ENCODE measurements around the gene ARHGAP28.

ARHGAP28 gene

DNA sequence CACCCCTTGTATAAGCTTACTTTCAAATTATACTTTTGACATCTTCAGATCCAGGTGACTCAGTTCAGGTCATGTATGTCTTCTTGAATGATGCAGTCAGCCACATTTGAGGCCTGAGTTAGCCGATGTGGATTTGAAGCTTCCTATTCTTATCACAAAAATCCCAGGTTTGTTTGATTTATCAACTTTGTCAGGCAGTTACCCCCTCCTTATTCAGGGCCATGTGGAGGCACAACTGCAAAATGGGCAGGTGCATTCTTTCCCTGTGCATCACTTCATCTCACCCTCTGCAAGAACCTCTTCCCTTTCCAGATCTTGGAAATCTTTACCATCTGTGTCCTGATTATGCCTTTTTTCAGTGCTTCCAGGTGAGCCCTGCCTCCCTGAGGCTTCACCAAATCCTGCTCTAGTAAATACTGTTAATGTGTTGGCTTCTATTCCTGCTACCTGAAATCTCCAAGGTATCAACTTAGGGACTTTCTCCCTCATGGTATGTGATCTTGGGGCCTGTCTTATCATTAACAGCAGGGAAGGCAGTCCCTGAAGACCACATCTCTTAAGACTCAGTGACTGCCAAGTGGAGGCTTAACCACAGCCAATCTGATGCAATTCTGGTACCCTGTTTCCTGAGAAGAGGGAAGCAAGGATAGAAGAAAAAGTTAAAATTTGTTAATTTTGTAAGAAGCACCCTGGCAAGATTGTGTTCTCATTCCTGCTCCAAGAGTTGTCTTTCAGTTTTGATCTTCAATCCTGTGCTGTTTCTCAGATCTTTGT lies 9.4 kb upstream of the ARHGAP28 start:
- no peaks in the 10 kb centered on the region for H3K27me3 ChIP-seq (replicated peaks; ENCODE audit: control insufficient read depth, insufficient read depth, low read length)
- no peak overlapping the region for H3K4me3 ChIP-seq (replicated peaks; ENCODE audit: low read depth, low read length)
- H3K36me3 ChIP-seq (ENCODE audit: control insufficient read depth, insufficient read depth, low read length), result no peaks in the 10 kb centered on the region
- TF ChIP-seq CTCF (IDR thresholded peaks at IDR 0.05; ENCODE audit: insufficient read depth, low read length, poor library complexity, severe bottlenecking), result no peak
- no peak for DNase-seq (ENCODE audit: extremely low read depth, insufficient read length)

DNA sequence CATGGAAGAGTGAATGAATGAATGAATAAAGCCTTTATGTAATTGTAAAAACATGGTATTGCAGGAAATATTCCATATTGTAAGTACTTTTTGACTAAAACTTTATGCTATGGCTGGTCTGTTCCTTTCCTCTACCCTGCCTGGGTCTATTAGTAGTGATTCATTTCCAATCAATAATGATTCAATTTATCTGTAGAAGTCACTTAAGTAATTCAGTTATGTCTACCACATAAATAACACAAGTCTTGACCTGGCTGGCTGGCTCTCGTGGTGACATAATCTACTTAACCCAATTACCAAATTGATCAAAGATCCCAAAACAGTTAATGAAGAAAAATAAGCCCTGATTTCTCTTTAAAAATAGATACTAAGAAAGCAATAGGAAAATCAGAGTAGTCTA lies 7.8 kb upstream of the ARHGAP28 start:
- TF ChIP-seq CTCF (IDR thresholded peaks at IDR 0.05; ENCODE audit: insufficient read depth, low read length, poor library complexity, severe bottlenecking), result no peak
- no peak for DNase-seq (ENCODE audit: extremely low read depth, insufficient read length)
- no peaks in the 10 kb centered on the region for H3K27me3 ChIP-seq (replicated peaks; ENCODE audit: control insufficient read depth, insufficient read depth, low read length)
- no peaks in the 10 kb centered on the region for H3K36me3 ChIP-seq (ENCODE audit: control insufficient read depth, insufficient read depth, low read length)
- H3K4me3 ChIP-seq (replicated peaks; ENCODE audit: low read depth, low read length), result no peak overlapping the region

DNA sequence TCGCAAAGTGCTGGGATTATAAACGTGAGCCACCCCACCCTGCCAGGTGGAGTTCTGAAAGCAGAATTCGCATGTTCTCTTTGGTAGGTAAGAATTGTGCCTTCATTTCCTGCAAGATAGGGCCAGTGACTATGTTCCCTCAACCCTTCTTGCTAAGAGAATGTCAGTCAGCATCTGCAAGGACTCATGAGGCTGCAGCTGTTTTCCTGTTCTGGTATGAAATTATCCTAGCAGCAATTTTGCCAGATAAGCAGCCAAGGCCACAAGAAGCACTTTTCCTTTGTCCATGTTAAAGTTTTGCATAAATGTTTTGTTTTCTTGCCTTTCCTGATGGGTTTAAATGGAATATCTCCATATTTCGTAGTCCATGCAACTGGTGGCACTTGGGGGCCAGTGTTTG lies 6.8 kb upstream of the ARHGAP28 start:
- TF ChIP-seq CTCF (IDR thresholded peaks at IDR 0.05; ENCODE audit: insufficient read depth, low read length, poor library complexity, severe bottlenecking), result no peak
- H3K27me3 ChIP-seq (replicated peaks; ENCODE audit: control insufficient read depth, insufficient read depth, low read length), result no peaks in the 10 kb centered on the region
- no peak for DNase-seq (ENCODE audit: extremely low read depth, insufficient read length)
- H3K36me3 ChIP-seq (ENCODE audit: control insufficient read depth, insufficient read depth, low read length), result no peaks in the 10 kb centered on the region
- H3K4me3 ChIP-seq (replicated peaks; ENCODE audit: low read depth, low read length), result no peak overlapping the region

- Histone ChIP-seq H3K27me3 (replicated peaks; ENCODE audit: control insufficient read depth, insufficient read depth, low read length) (no peaks in the 10 kb centered on the region), H3K36me3 (ENCODE audit: control insufficient read depth, insufficient read depth, low read length) (no peaks in the 10 kb centered on the region), H3K4me3 (replicated peaks; ENCODE audit: low read depth, low read length) (no peak overlapping the region)
- no peak for DNase-seq (ENCODE audit: extremely low read depth, insufficient read length)
- no peak for TF ChIP-seq CTCF (IDR thresholded peaks at IDR 0.05; ENCODE audit: insufficient read depth, low read length, poor library complexity, severe bottlenecking)
Measured at GRCh38 chr18:6724331-6724730, 5.2 kb upstream of the ARHGAP28 start.

DNA sequence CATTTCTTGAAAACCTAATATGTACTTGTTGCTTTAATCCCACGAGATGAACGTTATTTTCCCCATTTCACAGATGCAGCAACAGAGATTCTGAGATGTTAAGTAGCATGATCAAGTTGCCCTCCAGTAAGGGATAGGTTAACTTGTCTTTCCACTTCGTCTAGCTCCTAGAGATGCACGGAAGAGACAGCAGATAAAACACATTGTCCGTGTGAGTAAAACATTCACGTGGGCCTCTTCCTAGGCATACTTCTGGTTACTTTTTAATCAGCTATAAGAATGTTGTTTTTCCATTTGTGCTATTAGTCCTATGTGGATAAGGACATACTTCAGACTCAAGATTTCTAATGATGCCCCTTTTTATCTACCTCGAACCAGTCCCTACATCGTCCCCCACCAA lies 1.2 kb upstream of the ARHGAP28 start:
- DNase-seq (ENCODE audit: extremely low read depth, insufficient read length), result no peak
- Histone ChIP-seq H3K4me3 (replicated peaks; ENCODE audit: low read depth, low read length) (no peak overlapping the region), H3K27me3 (replicated peaks; ENCODE audit: control insufficient read depth, insufficient read depth, low read length) (no peaks in the 10 kb centered on the region), H3K36me3 (ENCODE audit: control insufficient read depth, insufficient read depth, low read length) (no peaks in the 10 kb centered on the region)
- no peak for TF ChIP-seq CTCF (IDR thresholded peaks at IDR 0.05; ENCODE audit: insufficient read depth, low read length, poor library complexity, severe bottlenecking)

All from GM06990 (cell line).